Neural cell (in vitro differentiated cells): Measurements from ENCODE around the gene RPL35. TPM values are rescaled to one million over a fixed set of nuclear protein-coding genes. Genes with fewer than 3 reads are reported as not detected.

Experiments
- H2AFZ ChIP-seq: fragments of 200-600, 300-800 bp; sonication (generic), shearing (Covaris generic); 2 replicates; pipeline ENCODE4 v1.6.0; 2014; ENCODE audit warnings: low read depth, mild to moderate bottlenecking, antibody characterized with exemption, low read length, moderate library complexity
- H3F3A ChIP-seq: fragments of 200-600 bp; shearing (Covaris generic); 2 replicates; pipeline ENCODE4 v1.6.1; 2016; ENCODE audit warnings: mild to moderate bottlenecking, moderate library complexity, mixed read lengths, antibody characterized with exemption, low read length; ENCODE audit not compliant: insufficient read depth, poor library complexity, severe bottlenecking
- H3K27ac ChIP-seq: fragments of 200-600, 300-800 bp; sonication (generic), shearing (Covaris generic); 2 replicates; pipeline ENCODE4 v1.5.1; 2014; ENCODE audit warnings: mild to moderate bottlenecking, low read length, moderate library complexity
- H3K27me3 ChIP-seq: fragments of 300-800, 200-600 bp; sonication (generic), shearing (Covaris generic); 2 replicates; pipeline ENCODE4 v1.6.0; 2014; ENCODE audit warnings: mild to moderate bottlenecking, low read depth, low read length, moderate library complexity; ENCODE audit not compliant: insufficient read depth
- H3K36me3 ChIP-seq: fragments of 300-800, 200-600 bp; sonication (generic), shearing (Covaris generic); 2 replicates; pipeline ENCODE4 v1.5.1; 2014; ENCODE audit warnings: mild to moderate bottlenecking, antibody characterized with exemption, low read length, moderate library complexity; ENCODE audit not compliant: insufficient read depth
- H3K4me2 ChIP-seq: fragments of 300-800, 200-600 bp; sonication (generic), shearing (Covaris generic); 2 replicates; pipeline ENCODE4 v1.6.0; 2014; ENCODE audit warnings: mild to moderate bottlenecking, low read length
- H3K4me3 ChIP-seq: fragments of 300-800, 200-600 bp; sonication (generic), shearing (Covaris generic); 2 replicates; pipeline ENCODE4 v1.5.1; 2014; ENCODE audit warnings: mild to moderate bottlenecking, low read length, moderate library complexity
- H3K79me2 ChIP-seq: fragments of 200-600 bp; shearing (Covaris generic); replicated peaks from 2 replicates; pipeline ENCODE4 v1.6.0; 2014; ENCODE audit warnings: mild to moderate bottlenecking, low read length, moderate library complexity; ENCODE audit not compliant: insufficient read depth
- H3K9ac ChIP-seq: fragments of 300-800, 200-600 bp; sonication (generic), shearing (Covaris generic); 2 replicates; pipeline ENCODE4 v1.6.1; 2016; ENCODE audit warnings: mild to moderate bottlenecking, low read length, mixed read lengths
- H3K9me2 ChIP-seq: fragments of 200-600 bp; shearing (Covaris generic); 2 replicates; pipeline ENCODE4 v1.6.1; 2016; ENCODE audit warnings: mild to moderate bottlenecking, low read length, mixed read lengths; ENCODE audit not compliant: insufficient read depth
- H3K9me3 ChIP-seq: fragments of 200-600, 300-800 bp; sonication (generic), shearing (Covaris generic); 2 replicates; pipeline ENCODE4 v1.6.1; 2016; ENCODE audit warnings: mild to moderate bottlenecking, mixed run types, low read length, moderate library complexity, mixed read lengths
- H4K20me1 ChIP-seq: fragments of 200-600 bp; shearing (Covaris generic); 2 replicates; pipeline ENCODE4 v1.6.1; 2016; ENCODE audit warnings: mild to moderate bottlenecking, mixed run types; ENCODE audit not compliant: insufficient read depth
- CTCF ChIP-seq: fragments of 450-650 bp; IDR thresholded peaks from 2 replicates; pipeline ENCODE4 v1.5.1; 2014; ENCODE audit warnings: antibody characterized with exemption, mild to moderate bottlenecking, moderate library complexity; ENCODE audit not compliant: poor library complexity, severe bottlenecking
- EP300 ChIP-seq: fragments of 450-650 bp; conservative IDR thresholded peaks from 2 replicates; pipeline ENCODE4 v1.6.1; 2014; ENCODE audit warnings: antibody characterized with exemption, mild to moderate bottlenecking, moderate library complexity; ENCODE audit not compliant: poor library complexity, severe bottlenecking
- EZH2 ChIP-seq: fragments of 200-600, 300-800 bp; shearing (Covaris generic), sonication (generic); IDR thresholded peaks from 2 replicates; pipeline ENCODE4 v1.6.1; 2014; ENCODE audit warnings: antibody characterized with exemption, low read length, borderline replicate concordance, mild to moderate bottlenecking; ENCODE audit not compliant: insufficient read depth, poor library complexity, severe bottlenecking
- MXI1 ChIP-seq: fragments of 450-650 bp; conservative IDR thresholded peaks from 2 replicates; pipeline ENCODE4 v1.6.1; 2014; ENCODE audit warnings: antibody characterized with exemption, mild to moderate bottlenecking; ENCODE audit not compliant: poor library complexity, severe bottlenecking
- POLR2AphosphoS5 ChIP-seq: IDR thresholded peaks from 2 replicates; pipeline ENCODE4 v1.6.1; 2012
- RAD21 ChIP-seq: fragments of 450-650 bp; conservative IDR thresholded peaks from 2 replicates; pipeline ENCODE4 v1.6.1; 2014; ENCODE audit warnings: antibody characterized with exemption, mild to moderate bottlenecking, moderate library complexity
- REST ChIP-seq: IDR thresholded peaks from 2 replicates; pipeline ENCODE4 v1.6.1; 2012; ENCODE audit warnings: borderline replicate concordance
- SMC3 ChIP-seq: fragments of 450-650 bp; conservative IDR thresholded peaks from 2 replicates; pipeline ENCODE4 v1.6.1; 2014; ENCODE audit warnings: antibody characterized with exemption, mild to moderate bottlenecking, moderate library complexity; ENCODE audit not compliant: poor library complexity
- TAF1 ChIP-seq: IDR thresholded peaks from 2 replicates; pipeline ENCODE4 v1.6.1; 2012; ENCODE audit warnings: low read depth
- polyA plus RNA-seq: library from polyadenylated mRNA; depleted of rRNA; stranded (reverse); fragments of >200 nt; gene quantifications from 2 replicates; pipeline ENCODE4 v1.2.3, GENCODE V29; 2014

The RPL35 gene
- polyA plus RNA-seq, 1 donor from 2014 or later = 2,116 TPM

- H3K36me3 ChIP-seq = no peaks in the 10 kb centered on the region
- no peak overlapping the region for H2AFZ ChIP-seq
- H3K27ac ChIP-seq = no peak overlapping the region
- H3K9me2 ChIP-seq = no peaks in the 10 kb centered on the region
- H3K27me3 ChIP-seq = no peaks in the 10 kb centered on the region
- no peaks in the 10 kb centered on the region for H3K9me3 ChIP-seq
- H4K20me1 ChIP-seq = no peaks in the 10 kb centered on the region
- H3K4me3 ChIP-seq = no peak overlapping the region
- no peak overlapping the region for H3K9ac ChIP-seq
- no peak overlapping the region for H3K4me2 ChIP-seq
- H3F3A ChIP-seq = no peaks in the 10 kb centered on the region
- TF ChIP-seq REST = no peak
- TF ChIP-seq MXI1 = no peak
- no peak for TF ChIP-seq RAD21
- TF ChIP-seq SMC3 = no peak
- no peak for TF ChIP-seq EZH2
- TF ChIP-seq TAF1 = no peak
- TF ChIP-seq CTCF = no peak
- TF ChIP-seq EP300 = no peak
- no peak for TF ChIP-seq POLR2AphosphoS5
- no peaks in the 10 kb centered on the region for H3K79me2 ChIP-seq
Observed at GRCh38 chr9:124831642-124832364, 30.0 kb downstream of the RPL35 start.

GRCh38 chr9:124830593-124830992 is 31.2 kb downstream of the RPL35 start:
- H3K4me2 ChIP-seq = no peak overlapping the region
- no peaks in the 10 kb centered on the region for H3F3A ChIP-seq
- no peaks in the 10 kb centered on the region for H4K20me1 ChIP-seq
- H3K27ac ChIP-seq = no peak overlapping the region
- H3K79me2 ChIP-seq = no peaks in the 10 kb centered on the region
- no peak for TF ChIP-seq TAF1
- no peak for TF ChIP-seq POLR2AphosphoS5
- no peak for TF ChIP-seq CTCF
- TF ChIP-seq RAD21 = no peak
- TF ChIP-seq MXI1 = no peak
- TF ChIP-seq SMC3 = no peak
- TF ChIP-seq REST = no peak
- no peak for TF ChIP-seq EP300
- TF ChIP-seq EZH2 = no peak
- H2AFZ ChIP-seq = no peak overlapping the region
- H3K27me3 ChIP-seq = no peaks in the 10 kb centered on the region
- H3K36me3 ChIP-seq = no peaks in the 10 kb centered on the region
- no peak overlapping the region for H3K4me3 ChIP-seq
- H3K9ac ChIP-seq = no peak overlapping the region
- H3K9me3 ChIP-seq = no peaks in the 10 kb centered on the region
- no peaks in the 10 kb centered on the region for H3K9me2 ChIP-seq
